AG04450 (cell line): ENCODE results near the gene ENTPD8. TPM values are rescaled to one million over a fixed set of nuclear protein-coding genes. Genes with fewer than 3 reads are reported as not detected.

Source experiments
- CTCF ChIA-PET: fragments of 300-600, 350-600 bp; formaldehyde crosslinking; extraction: SDS; loops from one replicate; lab custom pipeline; 2022; ENCODE audit warnings: antibody characterized with exemption, inconsistent platforms; lab: Charles Lee
- POLR2A ChIA-PET: fragments of 350-600 bp; formaldehyde crosslinking; extraction: SDS; loops from one replicate; lab custom pipeline; 2021; ENCODE audit warnings: antibody characterized with exemption, inconsistent platforms; lab: Yijun Ruan, JAX
- DNase-seq: peaks from one replicate; pipeline ENCODE4 v3.0.0-alpha.2; 2011; ENCODE audit warnings: low read depth, low spot score
- H3K27ac ChIP-seq: one replicate; pipeline ENCODE4 v1.5.1; 2012; ENCODE audit warnings: low read depth, low read length, control low read depth
- H3K27me3 ChIP-seq: one replicate; pipeline ENCODE4 v1.6.0; 2012; ENCODE audit warnings: low read length; ENCODE audit not compliant: control insufficient read depth, insufficient read depth
- H3K4me3 ChIP-seq: 2 replicates; pipeline ENCODE4 v1.5.1; 2011; ENCODE audit warnings: mild to moderate bottlenecking, low read depth, low read length, control low read depth
- H3K9me3 ChIP-seq: 2 replicates; pipeline ENCODE4 v1.5.1; 2012; ENCODE audit warnings: low read length; ENCODE audit not compliant: control insufficient read depth, insufficient read depth
- polyA plus RNA-seq: library from polyadenylated mRNA; depleted of rRNA; stranded (reverse); fragments of >200 nt; gene quantifications from 2 replicates; pipeline ENCODE4 v1.2.3, GENCODE V29; 2011
- TF ChIP-seq, protein P1 (sequence below): IDR thresholded peaks from 2 replicates; pipeline ENCODE4 v1.5.1; 2011; ENCODE audit warnings: low read depth, low read length, control low read depth, inconsistent platforms

The ENTPD8 gene
- polyA plus RNA-seq, 1 experiment = not detected

GRCh38 chr9:137438591-137439157 is 2.5 kb downstream of the ENTPD8 start:
- peaks cover 7% of the 10 kb centered on the region for H3K27me3 ChIP-seq
- no peak overlapping the region for H3K27ac ChIP-seq
- POLR2A ChIA-PET = no interaction called here
- H3K9me3 ChIP-seq = no peaks in the 10 kb centered on the region; the same call in 1 of the 2 replicates
- CTCF ChIA-PET = no interaction called here
- TF ChIP-seq, protein P1, sequence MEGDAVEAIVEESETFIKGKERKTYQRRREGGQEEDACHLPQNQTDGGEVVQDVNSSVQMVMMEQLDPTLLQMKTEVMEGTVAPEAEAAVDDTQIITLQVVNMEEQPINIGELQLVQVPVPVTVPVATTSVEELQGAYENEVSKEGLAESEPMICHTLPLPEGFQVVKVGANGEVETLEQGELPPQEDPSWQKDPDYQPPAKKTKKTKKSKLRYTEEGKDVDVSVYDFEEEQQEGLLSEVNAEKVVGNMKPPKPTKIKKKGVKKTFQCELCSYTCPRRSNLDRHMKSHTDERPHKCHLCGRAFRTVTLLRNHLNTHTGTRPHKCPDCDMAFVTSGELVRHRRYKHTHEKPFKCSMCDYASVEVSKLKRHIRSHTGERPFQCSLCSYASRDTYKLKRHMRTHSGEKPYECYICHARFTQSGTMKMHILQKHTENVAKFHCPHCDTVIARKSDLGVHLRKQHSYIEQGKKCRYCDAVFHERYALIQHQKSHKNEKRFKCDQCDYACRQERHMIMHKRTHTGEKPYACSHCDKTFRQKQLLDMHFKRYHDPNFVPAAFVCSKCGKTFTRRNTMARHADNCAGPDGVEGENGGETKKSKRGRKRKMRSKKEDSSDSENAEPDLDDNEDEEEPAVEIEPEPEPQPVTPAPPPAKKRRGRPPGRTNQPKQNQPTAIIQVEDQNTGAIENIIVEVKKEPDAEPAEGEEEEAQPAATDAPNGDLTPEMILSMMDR = no peak
- no peak for DNase-seq
- no peak overlapping the region for H3K4me3 ChIP-seq

DNA sequence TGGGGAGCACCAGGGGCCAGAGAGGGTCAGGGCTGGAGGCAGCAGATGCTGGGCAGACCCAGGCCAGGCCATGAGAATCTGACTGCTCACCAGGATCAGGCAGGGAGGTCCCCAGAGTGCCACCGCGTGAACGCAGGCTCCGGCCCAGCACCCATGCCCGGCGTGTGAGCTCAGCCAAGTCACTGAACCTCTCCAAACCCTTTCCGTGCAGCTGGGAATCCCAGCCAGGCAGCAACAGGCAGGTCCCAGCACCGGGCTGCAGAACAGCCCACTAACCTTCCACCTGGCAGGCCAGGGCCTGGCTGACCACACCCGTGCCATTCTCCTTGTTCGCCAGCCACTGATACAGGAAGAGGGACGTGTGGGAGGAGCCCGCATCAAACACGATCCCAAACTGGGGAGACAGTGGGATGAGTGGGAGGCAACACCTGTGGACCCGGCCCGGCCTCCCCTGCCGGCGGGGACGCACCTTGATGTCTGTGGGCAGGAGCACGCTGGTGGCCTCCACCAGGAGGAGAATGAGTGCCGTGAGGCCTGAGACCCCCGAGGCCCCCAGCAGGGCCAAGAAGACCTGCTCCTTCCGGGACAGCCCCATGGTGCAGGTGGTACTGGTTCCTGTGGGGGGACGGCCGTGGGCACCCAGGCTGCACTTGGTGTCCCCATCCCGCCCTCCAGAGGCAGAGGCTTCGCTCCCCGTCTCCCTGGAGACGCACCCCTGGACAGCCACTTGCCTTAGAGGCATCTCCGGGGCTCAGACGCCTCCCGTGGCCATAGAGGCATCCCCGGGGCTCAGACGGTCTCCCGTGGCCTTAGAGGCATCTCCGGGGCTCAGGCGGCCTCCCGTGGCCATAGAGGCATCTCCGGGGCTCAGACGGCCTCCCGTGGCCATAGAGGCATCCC is 3.2 kb downstream of the ENTPD8 start:
- POLR2A ChIA-PET = interaction anchor here (0.5 kb wide), 1 partner anchor 165 kb away, joined by 11 read pairs; no protein-coding TSS in a partner anchor
- TF ChIP-seq, protein P1 = no peak
- CTCF ChIA-PET = interaction anchor here (0.6 to 0.9 kb wide), 2 partner anchors 15 to 136 kb away, joined by 3 read pairs; partner anchors contain the start of genes EXD3, NOXA1 and NRARP

GRCh38 chr9:137436761-137437600 is 4.2 kb downstream of the ENTPD8 start:
- Histone ChIP-seq H3K4me3 (no peak overlapping the region), H3K27me3 (peaks cover 5% of the 10 kb centered on the region), H3K9me3 (no peaks in the 10 kb centered on the region; the same call in 1 of the 2 replicates), H3K27ac (no peak overlapping the region)
- no peak for DNase-seq
- POLR2A ChIA-PET = interaction anchor here (0.5 kb wide), 1 partner anchor 164 kb away, joined by 11 read pairs; no protein-coding TSS in a partner anchor
- TF ChIP-seq, protein P1 = no peak
- CTCF ChIA-PET = interaction anchor here (0.6 to 0.9 kb wide), 2 partner anchors 14 to 135 kb away, joined by 3 read pairs; partner anchors contain the start of genes EXD3, NOXA1 and NRARP

More for the DNA sequence above, 3.2 kb downstream of the ENTPD8 start:
- peaks cover 7% of the 10 kb centered on the region for H3K27me3 ChIP-seq
- H3K27ac ChIP-seq = no peak overlapping the region
- no peak for DNase-seq
- H3K4me3 ChIP-seq = no peak overlapping the region
- no peaks in the 10 kb centered on the region; the same call in 1 of the 2 replicates for H3K9me3 ChIP-seq

DNA sequence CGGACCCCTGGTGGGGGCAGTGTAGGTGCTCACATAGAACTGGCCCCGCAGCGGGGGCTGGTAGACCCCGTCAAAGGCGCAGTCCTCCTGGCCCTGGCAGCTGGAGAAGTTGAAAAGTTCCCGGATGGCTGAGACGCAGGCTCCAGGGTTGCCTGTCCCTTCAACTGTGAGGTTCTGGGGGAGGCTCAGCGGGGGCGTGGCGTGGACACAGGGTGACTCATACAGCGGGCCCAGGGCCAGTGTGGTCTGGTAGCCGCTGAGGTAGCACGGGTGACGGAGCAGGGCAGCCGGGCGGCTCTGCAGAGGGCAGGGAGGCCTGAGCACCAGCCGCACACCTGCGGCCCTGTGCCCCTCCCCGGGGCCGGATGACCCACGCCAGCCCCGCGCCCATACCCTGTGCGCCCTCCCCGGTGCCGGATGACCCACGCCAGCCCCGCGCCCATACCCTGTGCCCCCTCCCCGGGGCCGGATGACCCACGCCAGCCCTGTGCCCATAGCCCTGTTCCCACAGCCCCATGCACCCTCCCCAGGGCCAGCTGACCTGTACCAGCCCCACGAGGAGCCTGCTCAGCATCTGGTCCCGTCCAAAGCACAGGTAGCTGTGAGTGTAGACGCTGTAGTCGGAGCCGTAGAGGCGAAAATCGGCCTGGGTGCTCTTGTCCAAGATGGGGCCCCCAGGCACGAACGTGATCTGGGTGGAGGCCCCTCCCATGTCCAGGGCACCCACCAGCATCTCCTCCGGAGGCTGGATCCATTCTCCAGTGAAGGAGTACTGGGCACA is 5.0 kb downstream of the ENTPD8 start:
- POLR2A ChIA-PET = no interaction called here
- H3K9me3 ChIP-seq = no peaks in the 10 kb centered on the region; the same call in 1 of the 2 replicates
- CTCF ChIA-PET = no interaction called here
- peaks cover 2% of the 10 kb centered on the region for H3K27me3 ChIP-seq
- no peak for DNase-seq
- TF ChIP-seq, protein P1 = no peak
- H3K4me3 ChIP-seq = no peak overlapping the region
- no peak overlapping the region for H3K27ac ChIP-seq
